ENCODE data around the gene NAA80.

Gene NAA80

DNA sequence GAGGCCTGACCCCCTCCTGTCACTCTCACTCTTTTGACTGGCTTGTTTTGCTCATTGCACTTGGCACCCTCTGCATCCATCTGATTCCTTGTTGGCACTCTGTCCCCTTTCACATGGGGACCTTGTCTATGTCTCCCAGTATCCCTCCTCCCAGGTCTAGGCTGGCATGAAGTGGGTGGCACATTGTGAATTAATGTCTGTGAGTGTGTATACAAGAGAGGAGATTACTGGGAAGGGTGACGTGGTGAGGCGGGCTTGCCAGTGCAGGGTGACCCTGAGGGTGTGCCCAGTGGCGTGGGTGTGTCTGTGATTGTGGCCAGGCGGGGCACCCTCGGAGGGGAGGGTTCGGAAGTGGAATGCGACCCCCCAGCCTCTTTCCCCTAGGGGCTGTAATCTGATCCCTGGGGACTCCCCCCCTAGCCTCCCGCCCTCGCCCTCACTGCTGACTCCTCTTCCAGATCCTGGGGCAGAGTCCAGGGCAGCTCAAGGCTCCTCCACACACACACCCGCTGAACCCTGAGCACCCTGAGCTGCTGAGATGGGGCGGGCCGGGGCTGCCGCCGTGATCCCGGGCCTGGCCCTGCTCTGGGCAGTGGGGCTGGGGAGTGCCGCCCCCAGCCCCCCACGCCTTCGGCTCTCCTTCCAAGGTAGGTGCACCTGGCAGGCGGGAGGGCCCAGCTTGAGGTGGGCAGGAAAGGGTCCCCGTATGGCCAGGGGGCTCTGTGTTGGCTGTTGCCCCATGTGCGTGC lies 30.3 kb downstream of the NAA80 start, which contains the start of gene SEMA3B:
SEMA3B (plus strand) TSS at position 445 of the 749 bp plus-strand sequence; CDS start at position 539, 94 bp downstream.
- TF ChIP-seq ZNF565 (CRISPR knock-in tag; conservative IDR thresholded peaks at IDR 0.05; ENCODE audit: low read depth): no peak
- no peak for TF ChIP-seq CSDC2 (CRISPR knock-in tag; IDR thresholded peaks at IDR 0.05)
- TF ChIP-seq, protein P1, sequence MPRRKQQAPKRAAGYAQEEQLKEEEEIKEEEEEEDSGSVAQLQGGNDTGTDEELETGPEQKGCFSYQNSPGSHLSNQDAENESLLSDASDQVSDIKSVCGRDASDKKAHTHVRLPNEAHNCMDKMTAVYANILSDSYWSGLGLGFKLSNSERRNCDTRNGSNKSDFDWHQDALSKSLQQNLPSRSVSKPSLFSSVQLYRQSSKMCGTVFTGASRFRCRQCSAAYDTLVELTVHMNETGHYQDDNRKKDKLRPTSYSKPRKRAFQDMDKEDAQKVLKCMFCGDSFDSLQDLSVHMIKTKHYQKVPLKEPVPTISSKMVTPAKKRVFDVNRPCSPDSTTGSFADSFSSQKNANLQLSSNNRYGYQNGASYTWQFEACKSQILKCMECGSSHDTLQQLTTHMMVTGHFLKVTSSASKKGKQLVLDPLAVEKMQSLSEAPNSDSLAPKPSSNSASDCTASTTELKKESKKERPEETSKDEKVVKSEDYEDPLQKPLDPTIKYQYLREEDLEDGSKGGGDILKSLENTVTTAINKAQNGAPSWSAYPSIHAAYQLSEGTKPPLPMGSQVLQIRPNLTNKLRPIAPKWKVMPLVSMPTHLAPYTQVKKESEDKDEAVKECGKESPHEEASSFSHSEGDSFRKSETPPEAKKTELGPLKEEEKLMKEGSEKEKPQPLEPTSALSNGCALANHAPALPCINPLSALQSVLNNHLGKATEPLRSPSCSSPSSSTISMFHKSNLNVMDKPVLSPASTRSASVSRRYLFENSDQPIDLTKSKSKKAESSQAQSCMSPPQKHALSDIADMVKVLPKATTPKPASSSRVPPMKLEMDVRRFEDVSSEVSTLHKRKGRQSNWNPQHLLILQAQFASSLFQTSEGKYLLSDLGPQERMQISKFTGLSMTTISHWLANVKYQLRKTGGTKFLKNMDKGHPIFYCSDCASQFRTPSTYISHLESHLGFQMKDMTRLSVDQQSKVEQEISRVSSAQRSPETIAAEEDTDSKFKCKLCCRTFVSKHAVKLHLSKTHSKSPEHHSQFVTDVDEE (CRISPR knock-in tag; IDR thresholded peaks at IDR 0.05): no peak
- no peak for TF ChIP-seq OSR1 (CRISPR knock-in tag; IDR thresholded peaks at IDR 0.05)
- no peak for TF ChIP-seq BACH2 (CRISPR knock-in tag; IDR thresholded peaks at IDR 0.05; ENCODE audit: borderline replicate concordance)
- TF ChIP-seq SNAI2 (CRISPR knock-in tag; IDR thresholded peaks at IDR 0.05): no peak
- TF ChIP-seq, protein P2, sequence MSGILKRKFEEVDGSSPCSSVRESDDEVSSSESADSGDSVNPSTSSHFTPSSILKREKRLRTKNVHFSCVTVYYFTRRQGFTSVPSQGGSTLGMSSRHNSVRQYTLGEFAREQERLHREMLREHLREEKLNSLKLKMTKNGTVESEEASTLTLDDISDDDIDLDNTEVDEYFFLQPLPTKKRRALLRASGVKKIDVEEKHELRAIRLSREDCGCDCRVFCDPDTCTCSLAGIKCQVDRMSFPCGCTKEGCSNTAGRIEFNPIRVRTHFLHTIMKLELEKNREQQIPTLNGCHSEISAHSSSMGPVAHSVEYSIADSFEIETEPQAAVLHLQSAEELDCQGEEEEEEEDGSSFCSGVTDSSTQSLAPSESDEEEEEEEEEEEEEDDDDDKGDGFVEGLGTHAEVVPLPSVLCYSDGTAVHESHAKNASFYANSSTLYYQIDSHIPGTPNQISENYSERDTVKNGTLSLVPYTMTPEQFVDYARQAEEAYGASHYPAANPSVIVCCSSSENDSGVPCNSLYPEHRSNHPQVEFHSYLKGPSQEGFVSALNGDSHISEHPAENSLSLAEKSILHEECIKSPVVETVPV (CRISPR knock-in tag; IDR thresholded peaks at IDR 0.05): no peak
- no peak for ATAC-seq

DNA sequence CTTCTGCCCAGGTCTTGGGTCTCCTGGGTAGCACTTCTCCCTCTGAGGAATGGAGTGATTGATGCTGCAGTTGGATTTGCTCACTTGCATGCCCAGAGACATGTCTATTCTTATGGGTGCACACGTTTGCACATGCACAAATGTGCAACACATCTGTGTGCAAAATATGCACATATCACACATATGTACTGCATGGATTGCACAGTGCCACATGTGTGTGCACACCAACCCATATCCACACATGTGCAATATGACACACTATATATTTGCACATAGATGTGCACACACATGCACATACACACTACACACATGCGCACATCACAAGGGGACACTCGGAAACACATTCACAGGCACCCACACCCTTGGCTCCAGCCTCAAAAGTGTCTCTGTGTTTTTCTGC lies 30.9 kb downstream of the NAA80 start:
- TF ChIP-seq, protein P3, sequence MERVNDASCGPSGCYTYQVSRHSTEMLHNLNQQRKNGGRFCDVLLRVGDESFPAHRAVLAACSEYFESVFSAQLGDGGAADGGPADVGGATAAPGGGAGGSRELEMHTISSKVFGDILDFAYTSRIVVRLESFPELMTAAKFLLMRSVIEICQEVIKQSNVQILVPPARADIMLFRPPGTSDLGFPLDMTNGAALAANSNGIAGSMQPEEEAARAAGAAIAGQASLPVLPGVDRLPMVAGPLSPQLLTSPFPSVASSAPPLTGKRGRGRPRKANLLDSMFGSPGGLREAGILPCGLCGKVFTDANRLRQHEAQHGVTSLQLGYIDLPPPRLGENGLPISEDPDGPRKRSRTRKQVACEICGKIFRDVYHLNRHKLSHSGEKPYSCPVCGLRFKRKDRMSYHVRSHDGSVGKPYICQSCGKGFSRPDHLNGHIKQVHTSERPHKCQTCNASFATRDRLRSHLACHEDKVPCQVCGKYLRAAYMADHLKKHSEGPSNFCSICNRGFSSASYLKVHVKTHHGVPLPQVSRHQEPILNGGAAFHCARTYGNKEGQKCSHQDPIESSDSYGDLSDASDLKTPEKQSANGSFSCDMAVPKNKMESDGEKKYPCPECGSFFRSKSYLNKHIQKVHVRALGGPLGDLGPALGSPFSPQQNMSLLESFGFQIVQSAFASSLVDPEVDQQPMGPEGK (CRISPR knock-in tag; IDR thresholded peaks at IDR 0.05; ENCODE audit: borderline replicate concordance): no peak
- TF ChIP-seq PPARA (CRISPR knock-in tag; IDR thresholded peaks at IDR 0.05; ENCODE audit: borderline replicate concordance) (no peak), CSDC2 (CRISPR knock-in tag; IDR thresholded peaks at IDR 0.05) (no peak), SNAI2 (CRISPR knock-in tag; IDR thresholded peaks at IDR 0.05) (no peak), OSR1 (CRISPR knock-in tag; IDR thresholded peaks at IDR 0.05) (no peak), TCF4 (CRISPR knock-in tag; IDR thresholded peaks at IDR 0.05; ENCODE audit: borderline replicate concordance) (no peak), ISL1 (CRISPR knock-in tag; IDR thresholded peaks at IDR 0.05) (no peak), GLIS3 (CRISPR knock-in tag; IDR thresholded peaks at IDR 0.05) (no peak), ESRRG (CRISPR knock-in tag; IDR thresholded peaks at IDR 0.05) (no peak)
- TF ChIP-seq, protein P4, sequence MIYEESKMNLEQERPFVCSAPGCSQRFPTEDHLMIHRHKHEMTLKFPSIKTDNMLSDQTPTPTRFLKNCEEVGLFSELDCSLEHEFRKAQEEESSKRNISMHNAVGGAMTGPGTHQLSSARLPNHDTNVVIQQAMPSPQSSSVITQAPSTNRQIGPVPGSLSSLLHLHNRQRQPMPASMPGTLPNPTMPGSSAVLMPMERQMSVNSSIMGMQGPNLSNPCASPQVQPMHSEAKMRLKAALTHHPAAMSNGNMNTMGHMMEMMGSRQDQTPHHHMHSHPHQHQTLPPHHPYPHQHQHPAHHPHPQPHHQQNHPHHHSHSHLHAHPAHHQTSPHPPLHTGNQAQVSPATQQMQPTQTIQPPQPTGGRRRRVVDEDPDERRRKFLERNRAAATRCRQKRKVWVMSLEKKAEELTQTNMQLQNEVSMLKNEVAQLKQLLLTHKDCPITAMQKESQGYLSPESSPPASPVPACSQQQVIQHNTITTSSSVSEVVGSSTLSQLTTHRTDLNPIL (CRISPR knock-in tag; IDR thresholded peaks at IDR 0.05; ENCODE audit: low read depth): no peak
- TF ChIP-seq, protein P5, sequence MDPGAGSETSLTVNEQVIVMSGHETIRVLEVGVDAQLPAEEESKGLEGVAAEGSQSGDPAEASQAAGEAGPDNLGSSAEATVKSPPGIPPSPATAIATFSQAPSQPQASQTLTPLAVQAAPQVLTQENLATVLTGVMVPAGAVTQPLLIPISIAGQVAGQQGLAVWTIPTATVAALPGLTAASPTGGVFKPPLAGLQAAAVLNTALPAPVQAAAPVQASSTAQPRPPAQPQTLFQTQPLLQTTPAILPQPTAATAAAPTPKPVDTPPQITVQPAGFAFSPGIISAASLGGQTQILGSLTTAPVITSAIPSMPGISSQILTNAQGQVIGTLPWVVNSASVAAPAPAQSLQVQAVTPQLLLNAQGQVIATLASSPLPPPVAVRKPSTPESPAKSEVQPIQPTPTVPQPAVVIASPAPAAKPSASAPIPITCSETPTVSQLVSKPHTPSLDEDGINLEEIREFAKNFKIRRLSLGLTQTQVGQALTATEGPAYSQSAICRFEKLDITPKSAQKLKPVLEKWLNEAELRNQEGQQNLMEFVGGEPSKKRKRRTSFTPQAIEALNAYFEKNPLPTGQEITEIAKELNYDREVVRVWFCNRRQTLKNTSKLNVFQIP (CRISPR knock-in tag; IDR thresholded peaks at IDR 0.05; ENCODE audit: borderline replicate concordance, low read depth): no peak
- no peak for ATAC-seq

DNA sequence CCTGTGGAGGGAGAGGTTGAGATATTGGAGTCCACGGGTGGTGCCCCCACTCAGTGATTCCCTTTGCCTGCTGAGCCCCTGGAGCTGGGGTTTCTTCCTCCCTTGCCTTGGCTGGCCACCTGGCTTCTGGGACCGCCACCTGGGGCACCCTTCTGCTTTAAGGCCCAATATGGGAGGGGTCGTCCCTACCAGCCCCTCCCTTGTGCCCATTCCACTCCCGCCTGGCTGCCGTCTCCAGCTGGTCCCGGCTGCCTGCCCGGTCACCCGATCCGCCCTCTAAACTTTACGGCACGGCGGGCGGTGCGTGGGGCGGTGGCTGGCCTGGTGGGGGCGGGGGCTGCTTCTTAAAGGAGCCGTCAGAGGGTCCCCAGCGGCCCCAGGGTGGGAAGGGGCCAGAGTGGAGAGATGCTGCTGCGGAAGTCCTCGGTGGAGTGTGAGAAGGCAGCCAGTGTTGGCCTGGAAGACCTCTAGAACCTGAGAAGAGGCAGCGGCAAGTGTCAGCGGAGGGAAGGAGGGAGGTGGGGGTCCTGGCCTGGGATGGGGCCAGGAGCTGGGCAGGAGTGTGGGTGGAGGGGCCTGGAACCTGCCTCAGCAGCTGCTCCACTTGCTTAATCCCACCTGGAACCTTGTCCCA lies 31.8 kb downstream of the NAA80 start:
- ATAC-seq: 0 out of 3 replicates have a peak, but pooled peaks have one; percentile 2

DNA sequence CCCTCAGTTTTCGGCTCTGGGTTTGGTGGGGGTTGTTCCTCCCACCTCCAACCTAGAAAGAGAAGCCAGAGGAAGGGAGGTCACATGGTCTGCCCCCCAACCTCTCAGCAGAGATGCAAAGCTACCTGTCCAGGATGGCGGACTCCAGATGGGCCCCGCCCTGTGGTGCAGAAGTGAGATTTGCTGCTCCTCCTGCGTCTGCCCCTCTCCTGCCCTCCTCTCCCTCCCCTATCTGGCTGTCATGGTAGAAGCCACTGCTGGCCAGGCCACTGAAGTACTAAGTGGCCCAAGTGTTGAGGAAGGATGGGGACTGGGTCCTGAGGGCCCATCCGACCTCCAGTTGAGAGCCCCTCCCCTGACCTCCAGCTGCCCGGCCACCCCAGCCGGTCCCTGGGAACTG lies 32.4 kb downstream of the NAA80 start:
- ATAC-seq: no peak

More for the DNA sequence above, 31.8 kb downstream of the NAA80 start:
- TF ChIP-seq GLIS3 (CRISPR knock-in tag; IDR thresholded peaks at IDR 0.05): no peak

More for the DNA sequence above, 32.4 kb downstream of the NAA80 start:
- TF ChIP-seq CSDC2 (CRISPR knock-in tag; IDR thresholded peaks at IDR 0.05) (no peak), TCF4 (CRISPR knock-in tag; IDR thresholded peaks at IDR 0.05; ENCODE audit: borderline replicate concordance) (no peak), TOX (CRISPR knock-in tag; IDR thresholded peaks at IDR 0.05; ENCODE audit: borderline replicate concordance) (no peak), BACH2 (CRISPR knock-in tag; IDR thresholded peaks at IDR 0.05; ENCODE audit: borderline replicate concordance) (no peak), ZFP30 (CRISPR knock-in tag; IDR thresholded peaks at IDR 0.05) (no peak), GLIS3 (CRISPR knock-in tag; IDR thresholded peaks at IDR 0.05) (no peak), ZNF565 (CRISPR knock-in tag; conservative IDR thresholded peaks at IDR 0.05; ENCODE audit: low read depth) (no peak), ARNTL (CRISPR knock-in tag; IDR thresholded peaks at IDR 0.05; ENCODE audit: borderline replicate concordance, low read depth) (no peak), ZNF8 (CRISPR knock-in tag; IDR thresholded peaks at IDR 0.05) (no peak), ZNF70 (CRISPR knock-in tag; IDR thresholded peaks at IDR 0.05) (no peak), OSR1 (CRISPR knock-in tag; IDR thresholded peaks at IDR 0.05) (no peak), ISL1 (CRISPR knock-in tag; IDR thresholded peaks at IDR 0.05) (no peak), PPARA (CRISPR knock-in tag; IDR thresholded peaks at IDR 0.05; ENCODE audit: borderline replicate concordance) (no peak), ESRRG (CRISPR knock-in tag; IDR thresholded peaks at IDR 0.05) (no peak), SNAI2 (CRISPR knock-in tag; IDR thresholded peaks at IDR 0.05) (no peak), RARB (CRISPR knock-in tag; IDR thresholded peaks at IDR 0.05) (no peak), ZC3H10 (CRISPR knock-in tag; IDR thresholded peaks at IDR 0.05) (no peak)
- TF ChIP-seq, protein P5 (CRISPR knock-in tag; IDR thresholded peaks at IDR 0.05; ENCODE audit: borderline replicate concordance, low read depth): no peak

Measured in SK-N-SH treated with all-trans-retinoic acid at 6 μM for 48 hours (cell line).